Measurements from ENCODE around the gene ICE2. TPM values are rescaled to one million over a fixed set of nuclear protein-coding genes. Genes with fewer than 3 reads are reported as not detected.

ICE2 gene
- polyA plus RNA-seq, 3 donors: 10.0 to 27.0 (median 24.8) TPM

- H3K4me1 Mint-ChIP-seq: peaks cover 5% of the 10 kb centered on the region
- H4K20me1 ChIP-seq (ENCODE audit: insufficient read depth, low read length): no peaks in the 10 kb centered on the region
- H3K79me2 ChIP-seq (ENCODE audit: insufficient read depth, low read length): no peaks in the 10 kb centered on the region
- no peak overlapping the region for H3K9ac ChIP-seq (ENCODE audit: insufficient read depth, low read length, poor library complexity, severe bottlenecking)
- H3K27me3 ChIP-seq (ENCODE audit: control insufficient read depth in 2 of 2, insufficient read depth in 2 of 2, low read length in 2 of 2): no peaks in the 10 kb centered on the region
- no peak overlapping the region for H3K4me3 Mint-ChIP-seq
- no peak for TF ChIP-seq CTCF (IDR thresholded peaks at IDR 0.05)
- H3K27ac Mint-ChIP-seq: no peak overlapping the region
- no peaks in the 10 kb centered on the region for H3K4me1 ChIP-seq (ENCODE audit: control insufficient read depth in 1 of 2, insufficient read depth in 2 of 2, low read length in 2 of 2)
- H3K36me3 Mint-ChIP-seq: peaks cover 0 to 3% of the 10 kb centered on the region in 2 donors
- no peaks in the 10 kb centered on the region for H3K27me3 Mint-ChIP-seq (ENCODE audit: low read depth in 3 of 3)
- no peak overlapping the region for H3K4me2 ChIP-seq (replicated peaks; ENCODE audit: extremely low read depth, low read length, poor library complexity, severe bottlenecking)
- H3K36me3 ChIP-seq (replicated peaks in 1 of 2; ENCODE audit: control insufficient read depth in 1 of 2, insufficient read depth in 2 of 2, low read length in 2 of 2): no peaks in the 10 kb centered on the region
- no peak overlapping the region for H3K4me3 ChIP-seq (replicated peaks in 1 of 3; ENCODE audit: low read depth in 2 of 3, low read length in 3 of 3)
- intact Hi-C loops (cut with micrococcal nuclease): no loop called here
- no peak overlapping the region for H3K27ac ChIP-seq (ENCODE audit: low read depth in 1 of 2, low read length in 2 of 2)
- H3K9me3 ChIP-seq (replicated peaks in 1 of 2; ENCODE audit: control insufficient read depth in 1 of 2, insufficient read depth in 1 of 2, low read length in 2 of 2): no peaks in the 10 kb centered on the region
- H3K9me3 Mint-ChIP-seq: no peaks in the 10 kb centered on the region
- no peak overlapping the region for H2AFZ ChIP-seq (ENCODE audit: insufficient read depth, low read depth, low read length, poor library complexity, severe bottlenecking)
- DNase-seq: no peak
- 84% methylated on average over 3 of the region's 3 CpGs for WGBS (ENCODE audit: insufficient coverage)
Observed at GRCh38 chr15:60509470-60509869, 30.5 kb upstream of the ICE2 start.

GRCh38 chr15:60508442-60508841 is 29.5 kb upstream of the ICE2 start:
- WGBS (ENCODE audit: insufficient coverage): 100% methylated on average over 1 of the region's 4 CpGs
- Mint-ChIP-seq H3K36me3 (peaks cover 0 to 3% of the 10 kb centered on the region in 2 donors), H3K27ac (no peak overlapping the region), H3K4me1 (peaks cover 6% of the 10 kb centered on the region), H3K27me3 (ENCODE audit: low read depth in 3 of 3) (no peaks in the 10 kb centered on the region), H3K4me3 (no peak overlapping the region), H3K9me3 (no peaks in the 10 kb centered on the region)
- no peak for DNase-seq
- H3K9me3 ChIP-seq (replicated peaks in 1 of 2; ENCODE audit: control insufficient read depth in 1 of 2, insufficient read depth in 1 of 2, low read length in 2 of 2): no peaks in the 10 kb centered on the region
- no peak overlapping the region for H3K9ac ChIP-seq (ENCODE audit: insufficient read depth, low read length, poor library complexity, severe bottlenecking)
- H3K79me2 ChIP-seq (ENCODE audit: insufficient read depth, low read length): no peaks in the 10 kb centered on the region
- no peaks in the 10 kb centered on the region for H4K20me1 ChIP-seq (ENCODE audit: insufficient read depth, low read length)
- no peaks in the 10 kb centered on the region for H3K27me3 ChIP-seq (ENCODE audit: control insufficient read depth in 2 of 2, insufficient read depth in 2 of 2, low read length in 2 of 2)
- no peak overlapping the region for H3K4me2 ChIP-seq (replicated peaks; ENCODE audit: extremely low read depth, low read length, poor library complexity, severe bottlenecking)
- no peak overlapping the region for H2AFZ ChIP-seq (ENCODE audit: insufficient read depth, low read depth, low read length, poor library complexity, severe bottlenecking)
- H3K4me3 ChIP-seq (replicated peaks in 1 of 3; ENCODE audit: low read depth in 2 of 3, low read length in 3 of 3): no peak overlapping the region
- H3K4me1 ChIP-seq (ENCODE audit: control insufficient read depth in 1 of 2, insufficient read depth in 2 of 2, low read length in 2 of 2): no peaks in the 10 kb centered on the region
- H3K36me3 ChIP-seq (replicated peaks in 1 of 2; ENCODE audit: control insufficient read depth in 1 of 2, insufficient read depth in 2 of 2, low read length in 2 of 2): no peaks in the 10 kb centered on the region
- no peak for TF ChIP-seq CTCF (IDR thresholded peaks at IDR 0.05)
- intact Hi-C loops (cut with micrococcal nuclease): no loop called here
- no peak overlapping the region for H3K27ac ChIP-seq (ENCODE audit: low read depth in 1 of 2, low read length in 2 of 2)
